CD8-positive, alpha-beta memory T cell (primary cell): ENCODE measurements around the gene MCL1. TPM values are rescaled to one million over a fixed set of nuclear protein-coding genes. Genes with fewer than 3 reads are reported as not detected.

ENCODE experiments used
- CTCF ChIA-PET: fragments of 350-600 bp; sonication (Branson Sonifier 250); formaldehyde crosslinking; loops from one replicate; lab custom pipeline; 2021; ENCODE audit warnings: antibody characterized with exemption; lab: Charles Lee
- POLR2A ChIA-PET: fragments of 350-600 bp; sonication (Branson Sonifier 250); formaldehyde crosslinking; loops from one replicate; lab custom pipeline; 2021; ENCODE audit warnings: antibody characterized with exemption; lab: Charles Lee
- DNase-seq, 5 donors: peaks; one replicate each; pipeline versions ENCODE4 v3.0.0 to v3.0.0-alpha.2; 2020 to 2022; ENCODE audit warnings: mixed read lengths in 1 of 5
- H3K27ac ChIP-seq: one replicate; pipeline ENCODE4 v1.7.0; 2013; ENCODE audit warnings: low read depth, mild to moderate bottlenecking, low read length, moderate library complexity
- H3K27me3 ChIP-seq: 2 replicates; pipeline ENCODE4 v1.7.0; 2013; ENCODE audit warnings: low read length, mild to moderate bottlenecking; ENCODE audit not compliant: insufficient read depth, poor library complexity, severe bottlenecking
- H3K36me3 ChIP-seq: 2 replicates; pipeline ENCODE4 v1.7.0; 2013; ENCODE audit warnings: mild to moderate bottlenecking, low read length, moderate library complexity; ENCODE audit not compliant: insufficient read depth
- H3K4me1 ChIP-seq: 2 replicates; pipeline ENCODE4 v1.7.0; 2013; ENCODE audit warnings: mild to moderate bottlenecking, low read length, moderate library complexity; ENCODE audit not compliant: insufficient read depth
- H3K4me3 ChIP-seq: 2 replicates; pipeline ENCODE4 v1.7.0; 2013; ENCODE audit warnings: mild to moderate bottlenecking, low read length
- H3K9me3 ChIP-seq: 2 replicates; pipeline ENCODE4 v1.7.0; 2013; ENCODE audit warnings: mild to moderate bottlenecking, low read length
- H3K27ac Mint-ChIP-seq, 8 donors: one replicate each; pipeline ENCODE4 v1.8.0; 2020 to 2021; ENCODE audit warnings: mixed read lengths in 8 of 8, mild to moderate bottlenecking in 6 of 8, inconsistent platforms in 3 of 8, moderate library complexity in 3 of 8
- H3K27me3 Mint-ChIP-seq, 2 donors: one replicate each; pipeline ENCODE4 v1.8.0; 2020 to 2021; ENCODE audit warnings: mixed read lengths in 2 of 2, mild to moderate bottlenecking in 1 of 2, moderate library complexity in 1 of 2
- H3K36me3 Mint-ChIP-seq, 3 donors: one replicate each; pipeline ENCODE4 v1.8.0; 2020 to 2021; ENCODE audit warnings: mixed read lengths in 3 of 3, inconsistent platforms in 1 of 3, mild to moderate bottlenecking in 1 of 3
- H3K4me1 Mint-ChIP-seq, 3 donors: one replicate each; pipeline ENCODE4 v1.8.0; 2020 to 2021; ENCODE audit warnings: mixed read lengths in 3 of 3, inconsistent platforms in 1 of 3, mild to moderate bottlenecking in 1 of 3
- H3K4me3 Mint-ChIP-seq, 7 donors: one replicate each; pipeline ENCODE4 v1.8.0; 2020 to 2021; ENCODE audit warnings: mixed read lengths in 7 of 7, mild to moderate bottlenecking in 6 of 7, moderate library complexity in 4 of 7, inconsistent platforms in 2 of 7
- H3K9me3 Mint-ChIP-seq, 5 donors: one replicate each; pipeline ENCODE4 v1.8.0; 2020 to 2022; ENCODE audit warnings: mixed read lengths in 5 of 5, mild to moderate bottlenecking in 3 of 5, moderate library complexity in 2 of 5, inconsistent platforms in 1 of 5
- polyA plus RNA-seq: library from polyadenylated mRNA; unstranded; fragments of 300-500 nt; fragmentation: Illumina TruSeq; gene quantifications from one replicate; pipeline ENCODE4 v1.2.3, GENCODE V29; 2021
- total RNA-seq, 2 experiments: library from RNA; stranded (reverse); gene quantifications; one replicate each; pipeline ENCODE4 v1.2.3, GENCODE V29; 2021

MCL1 gene
- total and polyA plus RNA-seq, 3 experiments from 2014 or later = 168 to 216 (median 211) TPM

DNA sequence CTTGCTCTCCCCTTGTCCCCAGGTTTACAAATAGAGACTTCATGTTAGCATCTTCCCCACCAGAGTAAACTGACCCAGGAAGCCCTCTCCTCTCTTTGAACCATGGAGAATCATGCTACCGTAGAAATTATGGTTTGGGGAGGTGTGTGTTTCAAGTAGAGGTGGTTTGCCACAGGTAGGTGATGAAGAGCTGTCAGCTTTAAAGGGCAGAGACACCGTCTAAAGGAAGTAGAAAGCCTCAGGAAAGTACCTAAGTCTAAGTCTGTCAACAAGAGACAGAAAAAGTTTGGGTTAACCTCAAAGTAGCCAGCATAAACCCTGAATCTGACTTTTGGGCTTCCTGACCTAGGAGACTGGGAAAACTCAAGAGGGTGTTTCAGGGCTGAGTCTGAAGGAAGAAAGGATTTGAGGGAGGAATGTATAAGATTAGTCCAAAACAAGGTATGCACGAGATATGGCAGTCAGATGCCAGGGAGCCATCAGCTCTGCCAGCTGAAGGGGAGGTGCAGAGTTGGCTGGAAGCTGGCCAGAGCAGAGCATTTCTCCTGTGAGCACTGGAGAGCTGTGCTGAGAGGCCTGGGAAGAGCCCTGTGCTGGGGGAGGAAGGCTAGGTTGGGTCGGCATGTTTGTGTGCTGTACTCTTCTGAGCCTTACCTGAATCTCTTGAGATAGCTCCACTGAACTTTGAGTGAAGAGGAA lies 15.9 kb downstream of the MCL1 start:
- Mint-ChIP-seq H3K27me3 (no peaks in the 10 kb centered on the region), H3K36me3 (peaks cover 0 to 9% (median 1%) of the 10 kb centered on the region in 3 donors), H3K4me3 (peak overlapping the region; percentile 85 to 98 (median 97)), H3K27ac (peak overlapping the region; percentile 96 to 100 (median 98)), H3K4me1 (peaks cover 74 to 84% (median 74%) of the 10 kb centered on the region in 3 donors), H3K9me3 (no peaks in the 10 kb centered on the region)
- Histone ChIP-seq H3K27me3 (no peaks in the 10 kb centered on the region), H3K4me1 (peaks cover 76% of the 10 kb centered on the region), H3K27ac (peak overlapping the region; percentile 94), H3K36me3 (no peaks in the 10 kb centered on the region), H3K9me3 (no peaks in the 10 kb centered on the region), H3K4me3 (peak overlapping the region; percentile 91)
- POLR2A ChIA-PET = interaction anchor here (0.9 to 11.0 kb wide), 7 partner anchors 10 to 66 kb away, joined by 3 to 486 read pairs (median 16); partner anchors contain the start of genes ENSA, FALEC and MCL1
- peak in 4 of 5 donors; percentile 31 to 84 (median 78) for DNase-seq
- CTCF ChIA-PET = interaction anchor here (1.0 to 9.1 kb wide), 7 partner anchors 12 to 66 kb away, joined by 3 to 325 read pairs (median 4); partner anchors contain the start of genes ENSA and MCL1

DNA sequence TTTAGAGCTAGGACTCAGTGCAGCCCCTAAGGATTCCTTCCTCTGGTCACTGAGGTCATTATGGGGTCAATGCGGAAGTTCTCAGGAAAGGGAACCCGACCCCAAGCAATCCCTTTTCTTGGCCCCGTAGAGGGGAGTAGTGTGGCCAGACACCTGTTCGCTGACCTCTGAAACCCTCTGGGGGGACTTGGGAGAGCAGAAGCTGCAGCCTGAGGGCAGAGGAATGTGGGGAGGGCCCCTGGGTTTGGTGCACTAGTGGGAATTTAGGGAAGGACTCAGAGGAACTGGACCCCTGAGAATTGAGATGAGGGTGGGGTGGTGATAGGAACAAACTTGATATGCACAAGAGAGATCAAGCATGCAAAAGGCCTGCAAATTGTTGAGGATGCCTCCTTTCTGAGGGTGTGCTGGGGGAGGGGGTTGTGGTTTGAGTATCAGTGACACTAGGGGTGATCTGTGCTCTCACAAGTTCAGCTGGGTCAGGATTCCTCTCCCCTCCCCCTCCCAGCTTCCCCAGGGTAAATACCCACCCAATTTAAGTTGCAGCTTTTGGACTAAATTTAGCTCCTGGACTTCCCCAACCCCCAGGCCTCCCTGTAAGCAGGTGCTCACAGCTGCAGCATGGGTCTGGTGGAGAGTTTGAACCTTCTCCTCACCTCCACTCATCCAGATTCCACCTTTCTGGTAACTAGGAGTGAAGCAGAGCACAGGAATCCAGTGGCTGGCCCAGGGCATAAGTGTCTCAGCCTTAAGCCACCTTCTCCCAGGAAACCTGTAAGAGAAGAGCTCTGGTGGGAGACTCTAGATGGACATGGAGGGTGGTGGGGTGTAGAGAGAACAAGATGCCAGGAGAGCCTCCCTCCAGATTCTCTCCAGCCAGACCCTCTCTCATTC lies 16.7 kb downstream of the MCL1 start:
- no peaks in the 10 kb centered on the region for H3K27me3 Mint-ChIP-seq
- CTCF ChIA-PET = interaction anchor here (0.6 to 9.1 kb wide), 7 partner anchors 12 to 121 kb away, joined by 3 to 325 read pairs (median 40); partner anchors contain the start of genes ADAMTSL4, ENSA and MCL1
- peaks cover 66 to 76% (median 66%) of the 10 kb centered on the region in 3 donors for H3K4me1 Mint-ChIP-seq

DNA sequence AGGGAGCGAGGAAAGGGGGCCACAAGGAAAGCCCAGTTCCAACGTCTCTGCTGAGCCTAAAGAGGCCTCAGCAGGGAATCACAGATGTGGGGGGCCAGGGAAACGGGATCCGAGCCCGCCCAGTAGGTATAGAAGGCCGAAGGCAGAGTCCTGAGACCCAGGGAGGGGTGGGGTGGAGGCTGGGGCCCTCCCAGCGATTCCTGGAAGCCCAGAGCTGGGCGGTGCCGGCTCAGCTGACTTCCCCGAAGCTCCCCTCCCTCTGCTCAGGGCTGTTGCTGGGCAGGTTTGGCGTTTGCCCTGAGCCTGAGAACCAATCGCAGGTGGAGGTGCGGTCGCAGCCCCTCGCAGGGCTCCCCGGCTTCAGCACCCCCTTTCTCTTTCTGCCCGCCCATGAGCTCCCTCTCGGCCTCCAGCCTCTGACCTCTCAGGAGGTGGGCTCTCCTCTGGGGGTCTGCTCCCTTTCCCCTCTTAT lies 17.4 kb downstream of the MCL1 start:
- DNase-seq = peak; percentile 60 to 83 (median 70)
- Histone ChIP-seq H3K4me1 (peaks cover 64% of the 10 kb centered on the region), H3K27me3 (no peaks in the 10 kb centered on the region), H3K9me3 (no peaks in the 10 kb centered on the region), H3K36me3 (no peaks in the 10 kb centered on the region), H3K27ac (peak overlapping the region; percentile 94), H3K4me3 (peak overlapping the region; percentile 91)
- H3K4me3 Mint-ChIP-seq = peak overlapping the region; percentile 85 to 98 (median 97)
- ChIA-PET CTCF (interaction anchor here (0.6 to 9.1 kb wide), 8 partner anchors 12 to 122 kb away, joined by 3 to 325 read pairs (median 26); partner anchors contain the start of genes ADAMTSL4, ENSA, MCL1 and TARS2), POLR2A (interaction anchor here (1.2 to 11.0 kb wide), 7 partner anchors 12 to 198 kb away, joined by 3 to 486 read pairs (median 15); partner anchors contain the start of genes ADAMTSL4, ENSA, GOLPH3L and MCL1)
- peaks cover 59 to 69% (median 59%) of the 10 kb centered on the region in 3 donors for H3K4me1 Mint-ChIP-seq
- H3K27ac Mint-ChIP-seq = peak overlapping the region; percentile 96 to 100 (median 98)
- H3K27me3 Mint-ChIP-seq = no peaks in the 10 kb centered on the region
- no peaks in the 10 kb centered on the region for H3K9me3 Mint-ChIP-seq
- peaks cover 0 to 10% (median 1%) of the 10 kb centered on the region in 3 donors for H3K36me3 Mint-ChIP-seq

More for the DNA sequence above, 16.7 kb downstream of the MCL1 start:
- Histone ChIP-seq H3K9me3 (no peaks in the 10 kb centered on the region), H3K27me3 (no peaks in the 10 kb centered on the region), H3K4me1 (peaks cover 69% of the 10 kb centered on the region), H3K4me3 (peak overlapping the region; percentile 91), H3K27ac (peak overlapping the region; percentile 94), H3K36me3 (no peaks in the 10 kb centered on the region)
- DNase-seq = peak; percentile 47 to 83 (median 69)
- Mint-ChIP-seq H3K4me3 (peak overlapping the region; percentile 85 to 98 (median 97)), H3K9me3 (no peaks in the 10 kb centered on the region), H3K27ac (peak overlapping the region; percentile 96 to 100 (median 98)), H3K36me3 (peaks cover 0 to 10% (median 1%) of the 10 kb centered on the region in 3 donors)
- POLR2A ChIA-PET = interaction anchor here (1.2 to 11.0 kb wide), 9 partner anchors 13 to 199 kb away, joined by 3 to 486 read pairs (median 15); partner anchors contain the start of genes ADAMTSL4, ENSA, FALEC and MCL1

DNA sequence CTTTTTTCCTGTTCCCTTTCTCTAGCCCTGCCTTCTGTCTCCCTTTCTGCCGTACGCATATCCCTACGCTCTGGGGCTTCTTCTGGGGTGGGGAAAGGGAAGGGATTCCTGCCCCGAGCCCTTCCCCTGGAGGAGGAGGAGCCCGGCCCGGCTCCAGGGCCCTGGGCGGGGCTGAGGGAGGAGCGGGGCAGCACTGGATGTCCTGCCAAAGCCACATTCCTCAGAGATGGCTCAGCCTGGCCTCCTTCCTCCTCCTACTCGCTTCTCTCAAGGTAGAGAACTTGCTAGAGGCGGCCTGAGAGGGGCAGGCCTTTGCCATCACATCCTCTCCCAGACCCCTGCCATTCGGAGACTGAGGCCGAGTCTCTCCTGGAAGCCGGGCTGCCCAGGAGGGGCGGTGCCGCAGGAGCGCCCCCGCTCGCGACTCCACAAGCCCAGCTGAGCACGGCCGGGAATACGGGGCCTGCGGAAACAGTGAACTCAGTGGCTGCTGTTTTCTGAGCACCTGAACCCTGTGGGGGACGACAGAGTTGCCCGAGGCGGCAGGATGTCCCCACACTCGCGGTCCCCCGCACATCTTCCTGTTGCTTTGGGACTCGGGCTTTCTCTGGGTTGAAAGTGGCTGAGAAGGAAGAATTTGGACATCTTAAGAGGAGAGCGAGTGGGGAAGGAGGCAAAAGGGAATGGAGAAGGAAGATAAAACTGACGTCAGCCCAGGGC lies 18.0 kb downstream of the MCL1 start:
- DNase-seq = peak; percentile 41 to 78 (median 59)
- Mint-ChIP-seq H3K27me3 (no peaks in the 10 kb centered on the region), H3K4me3 (peak overlapping the region; percentile 85 to 98 (median 97)), H3K36me3 (peaks cover 0 to 11% (median 1%) of the 10 kb centered on the region in 3 donors), H3K4me1 (peaks cover 53 to 63% (median 53%) of the 10 kb centered on the region in 3 donors), H3K27ac (peak overlapping the region; percentile 96 to 100 (median 98)), H3K9me3 (no peaks in the 10 kb centered on the region)
- ChIA-PET CTCF (interaction anchor here (0.6 to 9.1 kb wide), 31 partner anchors 11 to 434 kb away, joined by 3 to 325 read pairs (median 4); partner anchors contain the start of genes ADAMTSL4, ENSA, GOLPH3L and MCL1), POLR2A (interaction anchor here (0.6 to 11.0 kb wide), 12 partner anchors 12 to 198 kb away, joined by 3 to 486 read pairs (median 4); partner anchors contain the start of genes ADAMTSL4, ENSA, FALEC and GOLPH3L)
- no peaks in the 10 kb centered on the region for H3K36me3 ChIP-seq
- H3K4me3 ChIP-seq = peak overlapping the region; percentile 91
- peaks cover 58% of the 10 kb centered on the region for H3K4me1 ChIP-seq
- no peaks in the 10 kb centered on the region for H3K9me3 ChIP-seq
- H3K27me3 ChIP-seq = no peaks in the 10 kb centered on the region
- H3K27ac ChIP-seq = peak overlapping the region; percentile 94

DNA sequence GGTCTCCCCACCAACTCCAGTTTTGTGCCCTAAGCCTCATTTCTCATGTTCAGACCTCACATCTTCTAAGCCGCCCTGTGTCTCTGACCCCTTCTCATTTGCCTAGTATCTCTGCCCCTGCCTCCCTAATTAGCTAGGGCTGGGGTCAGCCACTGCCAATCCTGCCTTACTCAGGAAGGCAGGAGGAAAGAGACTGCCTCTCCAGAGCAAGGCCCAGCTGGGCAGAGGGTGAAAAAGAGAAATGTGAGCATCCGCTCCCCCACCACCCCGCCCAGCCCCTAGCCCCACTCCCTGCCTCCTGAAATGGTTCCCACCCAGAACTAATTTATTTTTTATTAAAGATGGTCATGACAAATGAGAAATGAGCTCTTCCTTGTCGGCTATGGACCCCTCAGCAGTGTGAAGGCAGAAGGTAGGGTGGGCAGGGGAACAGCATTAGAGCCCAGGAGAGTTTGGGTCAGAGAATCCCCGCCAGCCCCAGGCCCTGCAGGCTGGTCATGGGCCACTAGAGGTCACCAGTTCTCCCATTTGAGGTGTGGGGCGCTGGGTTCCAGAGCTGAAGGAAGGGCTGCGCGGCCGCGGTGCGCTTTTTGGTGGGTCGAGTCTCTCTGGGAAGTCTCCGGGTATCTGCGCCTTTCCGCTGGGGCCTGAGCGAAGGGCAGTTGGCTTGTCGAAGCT lies 18.7 kb downstream of the MCL1 start:
- CTCF ChIA-PET = interaction anchor here (0.6 to 9.1 kb wide), 36 partner anchors 8 to 445 kb away, joined by 3 to 325 read pairs (median 4); partner anchors contain the start of genes ADAMTSL4, ENSA, GOLPH3L and MCL1
- Mint-ChIP-seq H3K4me3 (peak overlapping the region; percentile 85 to 98 (median 97)), H3K27ac (peak overlapping the region; percentile 96 to 100 (median 98)), H3K9me3 (no peaks in the 10 kb centered on the region), H3K36me3 (peaks cover 0 to 9% (median 1%) of the 10 kb centered on the region in 3 donors), H3K27me3 (no peaks in the 10 kb centered on the region), H3K4me1 (peaks cover 47 to 56% (median 48%) of the 10 kb centered on the region in 3 donors)
- Histone ChIP-seq H3K36me3 (no peaks in the 10 kb centered on the region), H3K27me3 (no peaks in the 10 kb centered on the region), H3K9me3 (no peaks in the 10 kb centered on the region), H3K4me1 (peaks cover 51% of the 10 kb centered on the region), H3K27ac (peak overlapping the region; percentile 94), H3K4me3 (peak overlapping the region; percentile 91)
- POLR2A ChIA-PET = interaction anchor here (0.6 to 11.0 kb wide), 10 partner anchors 11 to 179 kb away, joined by 3 to 486 read pairs (median 4); partner anchors contain the start of genes ADAMTSL4, ENSA, FALEC and GOLPH3L
- peak; percentile 64 to 85 (median 69) for DNase-seq

DNA sequence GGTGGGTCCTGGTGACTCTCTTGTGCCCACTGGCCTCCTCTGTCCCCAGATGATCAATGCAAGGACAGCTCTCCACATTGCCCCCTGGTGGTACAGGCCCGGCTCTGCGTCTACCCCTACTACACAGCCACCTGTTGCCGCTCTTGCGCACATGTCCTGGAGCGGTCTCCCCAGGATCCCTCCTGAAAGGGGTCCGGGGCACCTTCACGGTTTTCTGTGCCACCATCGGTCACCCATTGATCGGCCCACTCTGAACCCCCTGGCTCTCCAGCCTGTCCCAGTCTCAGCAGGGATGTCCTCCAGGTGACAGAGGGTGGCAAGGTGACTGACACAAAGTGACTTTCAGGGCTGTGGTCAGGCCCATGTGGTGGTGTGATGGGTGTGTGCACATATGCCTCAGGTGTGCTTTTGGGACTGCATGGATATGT lies 19.4 kb downstream of the MCL1 start:
- peaks cover 0 to 3% of the 10 kb centered on the region in 2 donors for H3K27me3 Mint-ChIP-seq

More for the DNA sequence above, 19.4 kb downstream of the MCL1 start:
- peaks cover 0 to 14% (median 6%) of the 10 kb centered on the region in 3 donors for H3K36me3 Mint-ChIP-seq
- H3K4me3 Mint-ChIP-seq = peak overlapping the region; percentile 85 to 98 (median 97)
- Histone ChIP-seq H3K36me3 (no peaks in the 10 kb centered on the region), H3K4me3 (peak overlapping the region; percentile 33), H3K9me3 (no peaks in the 10 kb centered on the region), H3K27me3 (no peaks in the 10 kb centered on the region), H3K27ac (no peak overlapping the region), H3K4me1 (peaks cover 45% of the 10 kb centered on the region)
- ChIA-PET CTCF (interaction anchor here (0.7 to 9.1 kb wide), 28 partner anchors 8 to 446 kb away, joined by 3 to 325 read pairs (median 5); partner anchors contain the start of genes ADAMTSL4, ENSA, GOLPH3L and MCL1), POLR2A (interaction anchor here (3.1 to 11.0 kb wide), 4 partner anchors 10 to 69 kb away, joined by 15 to 486 read pairs (median 46); partner anchors contain the start of genes ADAMTSL4, ENSA and MCL1)
- peak; percentile 57 to 80 (median 65) for DNase-seq
- no peaks in the 10 kb centered on the region for H3K9me3 Mint-ChIP-seq
- peaks cover 47 to 57% (median 48%) of the 10 kb centered on the region in 3 donors for H3K4me1 Mint-ChIP-seq
- H3K27ac Mint-ChIP-seq = peak overlapping the region; percentile 96 to 100 (median 98)
